Cardiac atrium fibroblast (primary cell): ENCODE results near the gene SLC37A2. TPM values are rescaled to one million over a fixed set of nuclear protein-coding genes. Genes with fewer than 3 reads are reported as not detected.

ENCODE experiments used
- total RNA-seq: library from RNA; depleted of rRNA; stranded (reverse); fragments of >200 nt; gene quantifications from 2 replicates; pipeline ENCODE4 v1.2.3, GENCODE V29; 2015

Gene SLC37A2
- total RNA-seq, result 0.16 and 0.18 TPM in 2 replicates

DNA sequence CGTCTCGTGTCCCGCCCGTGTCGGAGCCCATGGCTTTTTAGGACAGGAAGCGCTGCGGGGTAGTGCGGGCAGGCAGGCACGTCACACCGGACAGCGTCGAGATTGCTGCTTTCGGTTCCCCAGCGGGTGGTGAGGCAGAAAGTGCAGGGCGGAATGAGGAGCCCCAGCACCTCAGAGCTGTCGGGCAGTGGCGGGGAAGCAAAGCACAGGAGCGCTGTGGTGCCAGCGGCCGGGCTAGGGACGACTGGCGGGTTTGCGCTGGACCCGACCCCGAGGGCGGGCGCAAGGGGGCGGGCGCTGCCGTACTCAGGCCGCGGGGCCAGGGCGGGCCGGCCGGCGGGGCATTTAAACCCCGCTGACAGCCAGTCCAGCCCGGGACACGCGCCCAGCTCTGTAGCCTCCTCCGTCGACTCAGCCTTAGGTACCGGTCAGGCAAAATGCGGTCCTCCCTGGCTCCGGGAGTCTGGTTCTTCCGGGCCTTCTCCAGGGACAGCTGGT is at the start of gene SLC37A2:
TSS of gene SLC37A2 (plus strand) at position 375 of the 498 bp plus-strand sequence. CDS start at position 438, 63 bp downstream.

DNA sequence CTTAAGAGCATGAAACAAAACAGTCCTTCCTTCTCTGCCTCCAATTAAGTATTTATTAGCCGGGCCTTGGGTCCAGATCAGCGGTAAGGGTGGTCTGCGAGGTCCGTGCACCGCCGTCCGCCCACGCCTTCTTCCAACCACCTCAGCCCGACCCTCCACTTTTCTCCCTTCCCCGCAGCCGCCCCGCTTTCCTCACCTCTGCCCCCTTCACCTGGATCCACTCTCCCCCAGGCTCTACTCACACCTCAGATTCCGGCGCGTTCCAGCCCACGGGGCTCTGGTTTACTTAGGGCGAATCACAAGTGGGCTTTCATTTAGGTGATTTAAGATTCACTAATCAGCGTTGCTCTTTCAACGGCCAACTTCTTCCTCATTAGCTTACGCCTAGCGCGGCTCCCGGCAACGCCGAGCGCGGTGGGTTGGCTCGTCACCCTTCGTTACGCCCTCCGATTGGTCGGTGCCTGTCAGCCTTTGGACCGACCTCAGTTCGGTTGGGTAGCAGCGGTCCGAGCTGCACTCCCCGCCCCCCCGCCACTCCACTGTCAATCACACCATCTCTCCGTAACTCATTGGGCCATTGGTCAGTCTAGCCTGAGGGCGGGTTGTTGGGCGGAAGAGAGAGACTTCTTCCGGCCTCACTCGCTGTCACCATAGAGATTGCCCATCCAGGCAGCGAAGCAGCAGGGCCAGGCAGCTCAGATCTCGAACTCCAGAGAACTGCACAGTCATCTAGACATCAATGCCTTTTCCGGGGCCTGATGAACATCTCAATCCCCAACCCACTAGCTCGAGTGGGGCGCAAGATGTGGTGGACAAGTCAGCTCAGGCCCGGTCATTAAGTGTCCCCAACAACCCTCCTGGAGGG is 48.5 kb downstream of the SLC37A2 start, which contains the start of gene TMEM218:
TSS of gene TMEM218 (minus strand) at position 284 of the 865 bp plus-strand sequence. CDS start 9,385 bp downstream, outside the sequence.

Other genes with a start within 250 kb of the SLC37A2 start
- gene ROBO3, start 197.9 kb upstream of the SLC37A2 start, total RNA-seq, result 16.0 and 36.5 TPM in 2 replicates
- 25.6 and 32.9 TPM in 2 replicates for gene ROBO4, start 165.4 kb upstream of the SLC37A2 start, total RNA-seq
- not detected in 2 replicates for gene HEPN1, start 144.1 kb upstream of the SLC37A2 start, total RNA-seq
- gene HEPACAM, start 127.3 kb upstream of the SLC37A2 start, total RNA-seq, result not detected in 2 replicates
- gene CCDC15, start 109.1 kb upstream of the SLC37A2 start, total RNA-seq, result 0.97 and 3.1 TPM in 2 replicates
- gene TMEM218, start 48.3 kb downstream of the SLC37A2 start, total RNA-seq, result 26.7 and 29.8 TPM in 2 replicates
- 2.5 and 4.7 TPM in 2 replicates for gene PKNOX2, start 101.4 kb downstream of the SLC37A2 start, total RNA-seq